B cell (primary cell): Measurements from ENCODE around the gene C11orf86. TPM values are rescaled to one million over a fixed set of nuclear protein-coding genes. Genes with fewer than 3 reads are reported as not detected.

Source experiments
- ATAC-seq: fragments of 200-7000 bp; cut with Tn5 transposase; one replicate; pipeline ENCODE4 v1.10.0; 2021; ENCODE audit warnings: low read depth, mild to moderate bottlenecking, moderate number of reproducible peaks, moderate library complexity
- CTCF ChIA-PET: fragments of 350-600 bp; sonication (Branson Sonifier 250); formaldehyde crosslinking; loops from one replicate; lab custom pipeline; 2021; ENCODE audit warnings: antibody characterized with exemption, inconsistent platforms; lab: Charles Lee
- POLR2A ChIA-PET: fragments of 350-600 bp; sonication (Branson Sonifier 250); formaldehyde crosslinking; loops from one replicate; lab custom pipeline; 2021; ENCODE audit warnings: antibody characterized with exemption; lab: Charles Lee
- DNase-seq: peaks from one replicate; pipeline ENCODE4 v3.0.0; 2013
- H2AFZ ChIP-seq: 2 replicates; pipeline ENCODE4 v1.6.1; 2012; ENCODE audit warnings: mild to moderate bottlenecking, low read depth, low read length; ENCODE audit not compliant: insufficient read depth, poor library complexity, severe bottlenecking
- H3K27ac ChIP-seq, 2 donors: 1 replicate in 1 of 2; 2 replicates in 1 of 2; pipeline ENCODE4 v1.5.1; 2012 to 2013; ENCODE audit warnings: low read length in 2 of 2, mild to moderate bottlenecking in 2 of 2, moderate library complexity in 1 of 2
- H3K27me3 ChIP-seq, 4 experiments: fragments of 200-600 bp in 1 of 4; sonication (generic) in 1 of 4; replicated peaks in 1 of 4; 1 replicate in 2 of 4; 2 replicates in 2 of 4; pipeline versions ENCODE4 v1.6.1 to v1.7.0; 2013 to 2016; ENCODE audit warnings: low read length in 3 of 4, mild to moderate bottlenecking in 2 of 4, mixed read lengths in 1 of 4, moderate library complexity in 1 of 4; ENCODE audit not compliant: insufficient read depth in 4 of 4, control insufficient read depth in 3 of 4; ENCODE audit errors: control extremely low read depth in 1 of 4
- H3K36me3 ChIP-seq, 2 experiments: replicated peaks in 1 of 2; 1 replicate in 1 of 2; 2 replicates in 1 of 2; pipeline versions ENCODE4 v1.6.1 to v1.7.1; 2013; ENCODE audit warnings: low read length in 1 of 2; ENCODE audit not compliant: insufficient read depth in 2 of 2, control insufficient read depth in 1 of 2; ENCODE audit errors: control extremely low read depth in 1 of 2, extremely low read depth in 1 of 2
- H3K4me1 ChIP-seq, 2 donors: fragments of 200-600 bp in 1 of 2; sonication (generic) in 1 of 2; 1 replicate in 1 of 2; 2 replicates in 1 of 2; pipeline versions ENCODE4 v1.5.1 to v1.6.1; 2013 to 2017; ENCODE audit warnings: low read length in 2 of 2; ENCODE audit not compliant: control insufficient read depth in 2 of 2, insufficient read depth in 2 of 2
- H3K4me2 ChIP-seq: replicated peaks from 2 replicates; pipeline ENCODE3; 2012; ENCODE audit warnings: mild to moderate bottlenecking, low read depth, low read length; ENCODE audit not compliant: poor library complexity, severe bottlenecking
- H3K4me3 ChIP-seq, 5 experiments: fragments of 200-600 bp in 1 of 5; sonication (generic) in 1 of 5; 1 replicate in 3 of 5; 2 replicates in 2 of 5; pipeline versions ENCODE4 v1.5.1 to v1.7.0; 2011 to 2016; ENCODE audit warnings: low read length in 4 of 5, mild to moderate bottlenecking in 4 of 5, low read depth in 2 of 5, control low read depth in 1 of 5, moderate library complexity in 1 of 5; ENCODE audit not compliant: insufficient read depth in 1 of 5; ENCODE audit errors: control extremely low read depth in 1 of 5, extremely low read depth in 1 of 5
- H3K79me2 ChIP-seq: fragments of 200-600 bp; sonication (generic); one replicate; pipeline ENCODE4 v1.6.0; 2016; ENCODE audit warnings: low read length; ENCODE audit not compliant: control insufficient read depth, insufficient read depth
- H3K9ac ChIP-seq: fragments of 200-600 bp; sonication (generic); 2 replicates; pipeline ENCODE4 v1.6.1; 2017; ENCODE audit warnings: mild to moderate bottlenecking, low read length, moderate library complexity
- H3K9me3 ChIP-seq, 3 donors: one replicate each; pipeline versions ENCODE4 v1.6.1 to v1.7.1; 2013; ENCODE audit warnings: low read length in 2 of 3; ENCODE audit not compliant: control insufficient read depth in 2 of 3, insufficient read depth in 1 of 3; ENCODE audit errors: control extremely low read depth in 1 of 3
- H4K20me1 ChIP-seq: 2 replicates; pipeline ENCODE4 v1.6.0; 2012; ENCODE audit warnings: mild to moderate bottlenecking, low read length; ENCODE audit not compliant: insufficient read depth, control insufficient read depth, poor library complexity, severe bottlenecking
- H3K27ac Mint-ChIP-seq: one replicate; pipeline ENCODE4 v1.8.0; 2021; ENCODE audit warnings: mixed read lengths
- H3K27me3 Mint-ChIP-seq: one replicate; pipeline ENCODE4 v1.8.0; 2021; ENCODE audit warnings: mixed read lengths
- H3K4me1 Mint-ChIP-seq: one replicate; pipeline ENCODE4 v1.8.0; 2021; ENCODE audit warnings: mixed read lengths
- H3K4me3 Mint-ChIP-seq: one replicate; pipeline ENCODE4 v1.8.0; 2021; ENCODE audit warnings: mixed read lengths
- H3K9me3 Mint-ChIP-seq: one replicate; pipeline ENCODE4 v1.8.0; 2022; ENCODE audit warnings: mixed read lengths; ENCODE audit not compliant: insufficient read depth
- CTCF ChIP-seq: fragments of 200-600 bp; IDR thresholded peaks from one replicate; pipeline ENCODE4 v1.8.0; 2022; ENCODE audit warnings: antibody characterized with exemption, mild to moderate bottlenecking
- EZH2 ChIP-seq: IDR thresholded peaks from 2 replicates; pipeline ENCODE4 v1.6.1; 2012; ENCODE audit warnings: borderline replicate concordance, low read depth, mild to moderate bottlenecking, moderate library complexity, low read length; ENCODE audit not compliant: insufficient read depth, poor library complexity, severe bottlenecking
- WGBS: methylation state at CpG from one replicate; pipeline ENCODE4 v1.1.5; 2013; ENCODE audit warnings: missing lambda C conversion rate; ENCODE audit not compliant: insufficient coverage; 5-methylcytosine and 5-hydroxymethylcytosine counted together
- intact Hi-C: fragments of 100-400 bp; cut with micrococcal nuclease; formaldehyde crosslinking; loops from one replicate; pipeline ENCODE4 v1.10.0; 2022
- polyA plus RNA-seq: library from polyadenylated mRNA; depleted of rRNA; stranded (reverse); fragments of >200 nt; gene quantifications from 2 replicates; pipeline ENCODE4 v1.2.3, GENCODE V29; 2012
- total RNA-seq, 2 donors: library from RNA; stranded (reverse); fragments of 120-200 nt in 1 of 2; gene quantifications; 1 replicate in 1 of 2; 2 replicates in 1 of 2; pipeline versions ENCODE4 v1.2.3 to v1.2.4, GENCODE V29; 2013 to 2022

Gene C11orf86
- total and polyA plus RNA-seq, 2 donors (not counting 1 experiment from before 2014, with no cell fraction given) = not detected

DNA sequence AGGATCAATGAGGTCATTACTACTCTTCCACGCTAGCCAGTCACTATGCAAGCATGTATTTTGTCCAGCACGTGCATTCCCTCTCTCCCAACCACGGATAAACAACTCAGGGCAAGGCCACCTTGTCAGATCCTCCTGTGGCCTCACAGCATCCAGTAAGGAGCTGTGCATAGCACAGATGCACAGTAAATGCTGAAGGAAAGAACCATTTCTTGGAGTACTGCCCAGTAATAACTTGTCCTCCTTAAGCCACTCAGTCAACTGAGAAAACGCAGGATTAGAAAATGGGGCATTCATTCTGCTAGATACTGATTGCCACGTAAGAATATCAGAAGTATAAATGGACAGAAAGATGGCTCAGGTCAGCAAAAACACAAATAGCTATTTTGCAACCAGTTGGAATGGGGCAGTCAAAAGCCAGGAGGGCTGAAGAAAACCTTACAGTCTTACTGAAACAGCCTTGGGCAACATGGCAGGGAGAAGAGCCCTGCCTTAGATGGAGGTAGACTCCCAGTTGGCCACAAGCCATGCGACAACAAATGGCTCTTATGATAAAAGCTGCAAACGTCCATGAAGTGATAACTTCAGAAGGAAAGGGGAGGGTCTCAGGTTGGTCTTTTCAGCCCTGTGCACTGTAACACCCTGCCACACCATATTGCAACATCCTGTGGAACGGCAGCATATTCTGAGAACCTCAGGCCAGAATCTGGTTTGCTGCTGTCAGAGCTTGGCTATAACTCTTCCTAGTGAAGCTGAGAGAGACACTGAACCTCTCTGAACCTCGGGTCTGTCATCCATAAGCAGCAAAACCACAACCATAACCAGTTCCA lies 39.9 kb upstream of the C11orf86 start:
- H2AFZ ChIP-seq = no peak overlapping the region
- H3K36me3 ChIP-seq = no peaks in the 10 kb centered on the region
- no peak overlapping the region for H3K4me3 ChIP-seq
- H3K27me3 ChIP-seq = peaks cover 0 to 3% (median under 1%) of the 10 kb centered on the region in 4 experiments
- H3K9ac ChIP-seq = no peak overlapping the region
- 71% methylated on average over 7 of the region's 9 CpGs for WGBS
- H3K27ac ChIP-seq = no peak overlapping the region
- H3K9me3 Mint-ChIP-seq = peaks cover 5% of the 10 kb centered on the region
- POLR2A ChIA-PET = no interaction called here
- intact Hi-C loops = no loop called here
- H4K20me1 ChIP-seq = no peaks in the 10 kb centered on the region
- H3K79me2 ChIP-seq = no peaks in the 10 kb centered on the region
- DNase-seq (no peak), ATAC-seq (no peak)
- peaks cover 18% of the 10 kb centered on the region for H3K27me3 Mint-ChIP-seq
- CTCF ChIA-PET = no interaction called here
- H3K4me1 Mint-ChIP-seq = no peaks in the 10 kb centered on the region
- no peaks in the 10 kb centered on the region for H3K9me3 ChIP-seq
- H3K27ac Mint-ChIP-seq = no peak overlapping the region
- no peak overlapping the region for H3K4me3 Mint-ChIP-seq
- TF ChIP-seq EZH2 (no peak), CTCF (no peak)
- no peaks in the 10 kb centered on the region for H3K4me1 ChIP-seq
- no peak overlapping the region for H3K4me2 ChIP-seq

- Histone ChIP-seq H3K79me2 (no peaks in the 10 kb centered on the region), H3K36me3 (no peaks in the 10 kb centered on the region), H3K27me3 (peaks cover 0 to 3% (median 0%) of the 10 kb centered on the region in 4 experiments), H3K4me1 (no peaks in the 10 kb centered on the region), H3K4me2 (no peak overlapping the region), H4K20me1 (no peaks in the 10 kb centered on the region), H2AFZ (no peak overlapping the region), H3K9ac (no peak overlapping the region), H3K27ac (no peak overlapping the region), H3K4me3 (no peak overlapping the region), H3K9me3 (no peaks in the 10 kb centered on the region)
- no peak for ATAC-seq
- Mint-ChIP-seq H3K9me3 (peaks cover 5% of the 10 kb centered on the region), H3K4me1 (no peaks in the 10 kb centered on the region), H3K4me3 (no peak overlapping the region), H3K27me3 (peaks cover 17% of the 10 kb centered on the region), H3K27ac (no peak overlapping the region)
- WGBS = no CpG with 5 or more reads among the region's 2 CpGs
- ChIA-PET CTCF (no interaction called here), POLR2A (no interaction called here)
- intact Hi-C loops = no loop called here
- TF ChIP-seq CTCF (no peak), EZH2 (no peak)
- no peak for DNase-seq
Observed at GRCh38 chr11:66936311-66936711, 38.8 kb upstream of the C11orf86 start.
